22Rv1 (cell line): ENCODE results near the gene RPL35.

Experiments used
- ZFX ChIP-seq: fragments of 450-650 bp; IDR thresholded peaks from 2 replicates; pipeline ENCODE4 v1.6.1; 2017; ENCODE audit warnings: antibody characterized with exemption, borderline replicate concordance
- TF ChIP-seq, protein P1 (sequence below): fragments of 450-650 bp; IDR thresholded peaks from 2 replicates; pipeline ENCODE4 v1.5.1; 2017; ENCODE audit warnings: mild to moderate bottlenecking

DNA sequence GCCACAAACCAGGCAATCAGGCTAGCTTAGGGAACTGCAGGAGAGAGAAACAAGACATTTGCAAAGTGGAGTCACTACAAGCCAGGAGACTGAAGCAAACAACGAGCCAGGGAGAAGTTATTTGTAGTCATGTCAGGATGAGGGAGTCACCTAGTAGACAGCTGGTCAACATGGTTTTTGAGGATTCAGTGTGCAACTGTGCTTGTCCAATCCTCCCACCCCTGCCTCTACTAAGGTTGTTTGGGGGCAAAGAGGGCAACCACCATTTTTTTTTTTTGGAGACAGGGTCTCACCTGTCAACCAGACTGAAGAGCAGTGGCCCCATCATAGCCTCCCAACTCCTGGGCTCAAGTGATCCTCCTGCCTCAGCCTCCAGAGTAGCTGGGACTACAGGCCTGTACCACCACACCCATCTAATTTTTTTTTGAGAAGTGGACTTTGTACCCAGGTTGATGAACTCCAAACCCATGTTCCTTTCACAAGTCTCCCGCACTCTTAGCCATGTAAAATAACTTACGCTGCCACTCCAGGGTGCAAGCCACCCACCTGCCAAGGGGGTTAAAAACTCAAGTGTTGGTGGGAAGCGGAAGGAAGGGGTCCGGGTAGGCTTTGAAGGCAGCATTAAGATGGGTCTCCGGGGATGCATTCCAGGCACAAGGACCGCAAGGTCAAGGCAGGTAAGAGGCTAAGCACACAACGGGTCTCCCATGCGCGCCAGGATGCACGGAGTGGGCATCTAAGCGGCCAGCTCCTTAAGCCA lies 995 bp downstream of the RPL35 start:
- TF ChIP-seq, protein P1, sequence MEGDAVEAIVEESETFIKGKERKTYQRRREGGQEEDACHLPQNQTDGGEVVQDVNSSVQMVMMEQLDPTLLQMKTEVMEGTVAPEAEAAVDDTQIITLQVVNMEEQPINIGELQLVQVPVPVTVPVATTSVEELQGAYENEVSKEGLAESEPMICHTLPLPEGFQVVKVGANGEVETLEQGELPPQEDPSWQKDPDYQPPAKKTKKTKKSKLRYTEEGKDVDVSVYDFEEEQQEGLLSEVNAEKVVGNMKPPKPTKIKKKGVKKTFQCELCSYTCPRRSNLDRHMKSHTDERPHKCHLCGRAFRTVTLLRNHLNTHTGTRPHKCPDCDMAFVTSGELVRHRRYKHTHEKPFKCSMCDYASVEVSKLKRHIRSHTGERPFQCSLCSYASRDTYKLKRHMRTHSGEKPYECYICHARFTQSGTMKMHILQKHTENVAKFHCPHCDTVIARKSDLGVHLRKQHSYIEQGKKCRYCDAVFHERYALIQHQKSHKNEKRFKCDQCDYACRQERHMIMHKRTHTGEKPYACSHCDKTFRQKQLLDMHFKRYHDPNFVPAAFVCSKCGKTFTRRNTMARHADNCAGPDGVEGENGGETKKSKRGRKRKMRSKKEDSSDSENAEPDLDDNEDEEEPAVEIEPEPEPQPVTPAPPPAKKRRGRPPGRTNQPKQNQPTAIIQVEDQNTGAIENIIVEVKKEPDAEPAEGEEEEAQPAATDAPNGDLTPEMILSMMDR = no peak
- no peak for TF ChIP-seq ZFX
